Right atrium auricular region (tissue), 2 donors: Measurements from ENCODE around the gene KRT86. TPM values are rescaled to one million over a fixed set of nuclear protein-coding genes. Genes with fewer than 3 reads are reported as not detected.
"Not testable (repeated sequence)": the region's sequence is repeated elsewhere in the genome, so short reads cannot be mapped to it uniquely, and the experiment has no call there.

Source experiments
- DNase-seq: peaks from one replicate; pipeline ENCODE4 v3.0.0-alpha.2; 2019; ENCODE audit warnings: low spot score
- H3K27ac ChIP-seq, 2 donors: fragments of 200-600 bp; sonication (generic); 1 replicate in 1 of 2; 2 replicates in 1 of 2; pipeline ENCODE4 v1.5.1; 2016 to 2019
- H3K27me3 ChIP-seq, 2 donors: fragments of 200-600 bp; sonication (generic); one replicate each; pipeline versions ENCODE4 v1.5.1 to v1.6.0; 2017 to 2019
- H3K36me3 ChIP-seq: fragments of 200-600 bp; sonication (generic); one replicate; pipeline ENCODE4 v1.5.1; 2016
- H3K4me1 ChIP-seq, 2 donors: fragments of 200-600 bp; sonication (generic); one replicate each; pipeline versions ENCODE4 v1.5.1 to v1.6.0; 2017 to 2019
- H3K4me3 ChIP-seq, 2 donors: fragments of 200-600 bp; sonication (generic); 1 replicate in 1 of 2; 2 replicates in 1 of 2; pipeline ENCODE4 v1.5.1; 2017 to 2019; ENCODE audit warnings: mild to moderate bottlenecking in 1 of 2, moderate library complexity in 1 of 2
- H3K9me3 ChIP-seq, 2 donors: fragments of 200-600 bp; sonication (generic); one replicate each; pipeline ENCODE4 v1.5.1; 2019
- total RNA-seq, 2 donors: library from RNA; depleted of rRNA; stranded (reverse); fragments of >200 nt; gene quantifications; one replicate each; pipeline ENCODE4 v1.1.0, GENCODE V29; 2016
- TF ChIP-seq, protein P1 (sequence below), 2 donors: fragments of 200-600 bp; sonication (generic); IDR thresholded peaks; one replicate each; pipeline ENCODE4 v1.5.1; 2019; ENCODE audit warnings: antibody characterized with exemption in 2 of 2

KRT86 gene
- total RNA-seq, 2 donors from 2014 or later, result not detected

DNA sequence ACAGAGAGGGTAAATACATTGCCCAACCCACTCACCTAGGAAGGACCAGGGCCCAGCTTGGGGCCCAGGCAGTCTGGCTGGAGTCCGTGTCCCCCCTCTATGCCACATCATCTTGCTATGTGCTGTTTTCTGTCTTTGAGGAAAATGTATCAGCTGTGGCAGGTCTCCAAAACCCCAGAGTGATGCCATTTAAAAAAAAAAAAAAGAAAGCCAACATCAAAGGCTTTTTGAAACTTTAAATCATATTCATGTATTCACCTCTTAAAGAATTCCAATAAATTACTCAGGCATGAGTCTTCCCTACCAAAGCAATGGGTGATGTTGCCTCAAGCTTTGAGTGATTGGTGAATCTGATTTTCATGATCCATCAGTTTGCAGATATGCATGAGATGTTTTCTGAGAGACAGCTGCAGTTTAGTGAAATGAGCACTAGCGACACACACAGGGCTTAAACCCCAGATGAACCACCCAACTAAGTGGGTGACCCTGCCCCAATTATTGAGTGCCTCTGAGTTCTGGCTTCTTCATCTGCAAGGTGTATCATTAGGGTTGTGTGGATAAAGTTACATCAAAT lies 10.8 kb downstream of the KRT86 start:
- Histone ChIP-seq H3K4me3 (no peak overlapping the region), H3K36me3 (no peaks in the 10 kb centered on the region), H3K27me3 (no peaks in the 10 kb centered on the region), H3K9me3 (no peaks in the 10 kb centered on the region), H3K27ac (no peak overlapping the region), H3K4me1 (peaks cover 0 to 12% of the 10 kb centered on the region in 2 donors)
- TF ChIP-seq, protein P1, sequence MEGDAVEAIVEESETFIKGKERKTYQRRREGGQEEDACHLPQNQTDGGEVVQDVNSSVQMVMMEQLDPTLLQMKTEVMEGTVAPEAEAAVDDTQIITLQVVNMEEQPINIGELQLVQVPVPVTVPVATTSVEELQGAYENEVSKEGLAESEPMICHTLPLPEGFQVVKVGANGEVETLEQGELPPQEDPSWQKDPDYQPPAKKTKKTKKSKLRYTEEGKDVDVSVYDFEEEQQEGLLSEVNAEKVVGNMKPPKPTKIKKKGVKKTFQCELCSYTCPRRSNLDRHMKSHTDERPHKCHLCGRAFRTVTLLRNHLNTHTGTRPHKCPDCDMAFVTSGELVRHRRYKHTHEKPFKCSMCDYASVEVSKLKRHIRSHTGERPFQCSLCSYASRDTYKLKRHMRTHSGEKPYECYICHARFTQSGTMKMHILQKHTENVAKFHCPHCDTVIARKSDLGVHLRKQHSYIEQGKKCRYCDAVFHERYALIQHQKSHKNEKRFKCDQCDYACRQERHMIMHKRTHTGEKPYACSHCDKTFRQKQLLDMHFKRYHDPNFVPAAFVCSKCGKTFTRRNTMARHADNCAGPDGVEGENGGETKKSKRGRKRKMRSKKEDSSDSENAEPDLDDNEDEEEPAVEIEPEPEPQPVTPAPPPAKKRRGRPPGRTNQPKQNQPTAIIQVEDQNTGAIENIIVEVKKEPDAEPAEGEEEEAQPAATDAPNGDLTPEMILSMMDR (IDR thresholded peaks at IDR 0.05), result no peak
- no peak for DNase-seq

DNA sequence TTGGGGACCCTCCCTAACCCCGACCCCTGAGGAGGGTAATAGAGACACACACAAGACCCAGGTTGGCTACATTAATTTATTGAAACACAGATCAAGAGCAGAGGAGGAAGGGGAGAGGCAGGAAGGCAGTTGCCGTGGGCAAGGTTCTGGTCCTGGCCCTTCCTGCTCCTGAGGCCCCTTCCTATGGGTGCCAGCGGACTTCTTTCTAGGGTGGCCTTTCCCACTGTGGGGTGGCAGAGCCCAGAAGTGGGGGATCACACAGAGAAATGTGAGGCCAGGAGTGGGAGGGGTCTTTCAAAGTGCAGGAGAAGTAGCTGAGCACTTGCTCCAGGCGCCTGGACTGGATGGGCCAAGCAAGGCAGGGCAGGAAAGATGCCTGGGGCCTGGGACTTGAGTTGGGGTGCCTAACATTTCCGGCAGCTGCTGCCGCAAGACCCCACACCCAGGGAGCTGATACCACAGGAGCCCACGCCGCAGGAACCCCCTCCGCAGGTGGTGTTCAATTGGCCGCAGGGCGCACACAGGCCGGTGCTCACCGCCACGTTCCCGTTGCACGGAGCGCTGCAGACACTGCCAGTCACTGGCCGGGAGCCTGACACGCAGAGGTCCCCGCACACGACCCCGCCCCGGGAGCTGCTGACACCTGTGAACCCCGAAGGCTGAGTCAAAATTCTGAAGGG lies 11.5 kb downstream of the KRT86 start:
- H3K36me3 ChIP-seq, result no peaks in the 10 kb centered on the region

DNA sequence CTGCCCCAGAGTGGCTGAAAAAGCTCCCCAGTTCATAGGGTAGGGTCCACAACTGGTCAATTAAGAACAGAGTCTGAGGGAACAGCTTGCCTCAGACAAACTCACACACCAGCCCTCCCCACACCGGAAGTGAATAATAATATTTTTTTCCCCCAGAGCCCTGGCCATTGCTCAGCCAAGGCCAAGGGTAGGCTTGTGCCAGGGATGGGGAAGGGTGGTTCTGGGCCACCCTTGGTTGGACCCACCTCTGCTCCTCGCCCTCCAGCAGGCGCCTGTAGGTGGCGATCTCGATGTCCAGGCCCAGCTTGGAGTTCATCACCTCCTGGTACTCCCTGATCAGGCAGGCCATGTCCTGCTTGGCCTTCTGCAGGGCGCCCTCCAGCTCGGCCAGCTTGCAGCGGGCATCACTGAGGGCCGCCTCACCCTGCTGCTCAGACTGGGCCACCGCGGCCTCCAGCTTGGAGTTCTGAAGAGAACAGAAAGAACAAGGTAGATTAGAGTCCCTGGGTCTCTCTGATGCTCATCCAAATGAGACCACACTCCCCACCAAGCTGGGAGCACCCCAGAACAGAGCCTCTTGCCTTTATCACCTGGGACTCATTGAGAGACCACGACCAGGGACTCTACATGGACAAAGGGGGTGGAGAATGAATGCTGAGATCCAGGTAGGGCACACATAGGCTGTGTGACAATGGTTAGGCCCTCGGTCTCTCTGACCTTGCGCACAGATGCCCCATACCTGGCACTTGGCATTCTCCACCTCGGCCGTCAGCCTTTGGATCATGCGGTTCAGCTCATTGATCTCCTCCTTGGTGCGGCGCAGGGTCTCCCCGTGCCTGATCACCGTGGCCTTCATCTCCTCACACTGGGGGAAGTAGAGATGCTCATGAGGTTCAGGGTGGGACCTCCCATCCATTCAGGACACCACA lies 12.7 kb downstream of the KRT86 start:
- H3K4me1 ChIP-seq, H3K4me3 ChIP-seq, H3K9me3 ChIP-seq, DNase-seq, H3K27me3 ChIP-seq, H3K36me3 ChIP-seq, H3K27ac ChIP-seq: not testable (repeated sequence)

More for the DNA sequence above, 11.5 kb downstream of the KRT86 start:
- Histone ChIP-seq H3K27ac (no peak overlapping the region), H3K27me3 (no peaks in the 10 kb centered on the region), H3K4me3 (no peak overlapping the region), H3K4me1 (peaks cover 0 to 5% of the 10 kb centered on the region in 2 donors), H3K9me3 (no peaks in the 10 kb centered on the region)
- TF ChIP-seq, protein P1 (IDR thresholded peaks at IDR 0.05), result no peak
- no peak for DNase-seq

DNA sequence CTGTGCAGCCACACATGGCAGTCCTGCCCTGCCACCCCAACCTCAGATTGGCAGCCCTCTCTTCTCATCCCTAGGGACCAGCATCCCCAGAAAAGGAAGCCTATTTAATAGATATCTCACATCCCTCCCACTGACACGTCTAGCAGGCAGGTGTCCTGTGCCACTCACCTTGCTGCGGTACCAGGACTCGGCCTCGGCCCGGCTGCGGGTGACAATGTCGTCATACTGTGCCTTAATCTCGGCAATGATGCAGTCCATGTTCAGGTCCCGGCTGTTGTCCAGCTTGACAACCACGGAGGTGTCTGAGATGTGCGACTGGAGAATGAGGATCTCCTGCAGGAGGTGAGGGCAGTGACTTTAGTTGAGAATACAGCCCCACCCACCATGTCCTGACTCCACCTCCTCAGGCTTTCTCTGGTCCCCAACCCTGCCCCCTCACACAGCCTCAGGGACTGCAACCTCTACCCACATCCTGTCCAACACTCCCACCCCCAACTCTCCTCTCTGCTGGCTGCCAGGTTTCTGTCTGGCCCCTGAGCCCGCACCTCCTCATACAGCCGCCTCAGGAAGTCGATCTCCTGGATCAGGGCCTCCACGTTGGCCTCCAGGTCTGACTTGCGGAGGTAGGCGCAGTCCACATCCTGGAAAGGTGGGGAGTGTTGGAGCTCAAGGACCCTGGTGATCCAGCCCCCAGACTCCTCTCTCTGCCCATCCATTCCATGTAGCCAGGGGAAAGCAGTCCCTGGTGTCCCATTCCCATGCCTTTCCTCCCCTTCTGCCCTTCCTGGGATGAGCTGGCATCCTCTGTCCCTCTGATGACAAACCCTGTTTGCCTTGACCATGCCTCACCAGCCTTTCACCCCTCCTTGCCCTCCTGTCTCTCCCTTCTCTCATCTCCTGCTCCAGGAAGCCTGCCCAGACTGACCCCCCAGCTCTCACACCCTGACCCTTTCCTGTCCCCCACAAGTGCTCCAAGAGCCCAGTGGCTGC lies 13.7 kb downstream of the KRT86 start:
- H3K27me3 ChIP-seq, H3K4me3 ChIP-seq, DNase-seq, H3K9me3 ChIP-seq, H3K4me1 ChIP-seq, H3K27ac ChIP-seq, H3K36me3 ChIP-seq: not testable (repeated sequence)

DNA sequence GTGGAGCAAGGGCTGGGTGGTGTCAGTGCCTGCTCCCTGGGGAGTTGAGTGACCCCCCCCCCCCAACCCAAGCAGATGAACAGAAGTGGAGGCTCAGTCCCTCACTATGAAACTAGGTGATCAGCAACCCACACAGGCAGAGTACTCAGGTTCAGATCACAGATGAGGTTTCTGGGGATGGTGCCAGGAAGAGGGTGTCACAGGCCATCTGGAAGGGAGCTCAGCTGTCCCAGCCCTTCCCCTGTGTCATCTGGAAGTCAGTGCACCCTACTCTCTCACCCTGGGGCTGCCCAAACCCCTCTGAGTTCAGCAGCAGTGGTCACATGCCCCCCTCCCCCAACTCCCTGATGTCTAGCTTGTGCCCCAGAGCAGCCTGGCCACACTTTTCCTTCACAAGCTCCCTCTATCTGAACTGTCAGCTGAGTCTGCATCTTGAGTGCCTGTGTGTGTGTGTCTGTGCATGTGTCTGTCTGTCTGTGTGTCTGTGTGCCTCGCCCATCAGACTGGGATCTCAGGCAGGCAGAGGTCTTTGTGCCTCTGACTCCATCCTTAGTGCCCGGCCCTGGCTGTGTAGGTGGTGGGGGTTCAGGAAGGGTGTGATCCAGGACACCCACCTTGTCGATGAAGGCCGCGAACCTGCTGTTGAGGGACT lies 16.2 kb downstream of the KRT86 start:
- H3K27ac ChIP-seq, H3K4me1 ChIP-seq, H3K27me3 ChIP-seq, H3K36me3 ChIP-seq, DNase-seq, H3K4me3 ChIP-seq, H3K9me3 ChIP-seq: not testable (repeated sequence)

DNA sequence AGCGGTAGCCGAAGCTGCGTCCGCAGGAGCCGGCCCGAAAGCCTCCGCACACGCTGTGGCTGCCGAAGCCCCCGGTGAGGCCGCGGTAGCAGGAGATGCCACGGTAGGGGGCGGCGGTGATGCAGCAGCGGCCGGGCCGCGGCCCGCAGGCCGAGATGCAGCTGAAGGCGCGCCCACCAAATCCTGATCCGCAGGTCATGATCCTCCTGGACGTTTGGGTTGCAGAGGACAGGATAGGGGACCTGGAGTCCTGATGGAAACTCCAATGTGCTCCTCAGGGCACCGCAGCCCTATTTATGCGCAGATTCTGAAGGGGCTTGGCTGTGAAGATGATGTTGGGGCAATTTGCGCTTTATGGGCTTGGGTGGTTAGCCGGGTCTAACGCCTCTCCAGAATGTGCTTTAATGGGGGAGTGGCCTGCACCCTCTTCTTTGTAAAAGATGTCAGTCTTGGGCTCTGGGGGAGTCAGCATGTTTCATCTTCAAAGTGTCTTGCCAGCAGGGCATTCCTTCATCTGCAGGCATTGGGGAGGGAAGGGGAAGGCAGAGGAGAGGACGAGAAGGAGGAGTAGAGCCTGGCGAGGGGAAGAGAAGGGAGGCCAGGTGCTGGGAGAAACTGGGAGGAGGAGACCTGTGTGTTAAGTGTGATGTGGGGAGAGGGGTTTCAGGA lies 17.0 kb downstream of the KRT86 start, which contains the start of gene KRT81:
TSS of gene KRT81 (minus strand) at position 268 of the 669 bp plus-strand sequence. CDS start at position 199, 69 bp downstream.
- no peaks in the 10 kb centered on the region for H3K9me3 ChIP-seq
- H3K4me3 ChIP-seq, result no peak within 1 kb of the TSS
- no peak within 1 kb of the TSS for H3K27ac ChIP-seq
- H3K36me3 ChIP-seq, result no peaks in the 10 kb centered on the region
- DNase-seq, result no peak
- no peaks in the 10 kb centered on the region for H3K27me3 ChIP-seq
- H3K4me1 ChIP-seq, result no peaks in the 10 kb centered on the region
- TF ChIP-seq, protein P1 (IDR thresholded peaks at IDR 0.05), result no peak
